Measurements from ENCODE around the gene CITED1.

The CITED1 gene

DNA sequence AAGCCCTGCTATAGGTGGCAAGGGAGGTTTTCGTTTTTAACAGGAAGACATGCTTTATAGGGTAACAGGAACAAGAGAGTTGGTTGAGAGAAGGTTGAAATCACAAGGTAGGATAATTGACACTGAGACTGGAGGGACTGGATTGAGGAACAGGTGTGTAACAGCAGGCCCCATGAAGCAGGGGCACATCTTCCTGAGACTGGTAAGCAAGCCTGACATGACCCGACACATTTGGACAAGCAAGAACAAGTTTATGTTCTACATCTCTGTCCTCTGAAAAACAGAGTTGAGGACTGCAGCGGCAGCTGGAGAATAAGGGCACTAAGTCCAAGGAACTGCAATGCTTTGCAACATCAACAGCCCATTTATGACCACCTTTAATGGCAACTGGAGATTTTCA lies 33.9 kb downstream of the CITED1 start:
- no peaks in the 10 kb centered on the region for H3K9me3 ChIP-seq (ENCODE audit: insufficient read depth, low read depth, low read length)
- no peak overlapping the region for H3K18ac ChIP-seq (ENCODE audit: low read length)
- no peak overlapping the region for H3K4ac ChIP-seq (ENCODE audit: low read depth, low read length)
- no peaks in the 10 kb centered on the region for H3K27me3 ChIP-seq (ENCODE audit: insufficient read depth, low read length)
- no peak overlapping the region for H4K91ac ChIP-seq (ENCODE audit: low read depth, low read length)
- no peak for DNase-seq
- H4K12ac ChIP-seq (ENCODE audit: low read depth, low read length) = no peak overlapping the region
- H2BK120ac ChIP-seq (ENCODE audit: insufficient read depth, low read length, poor library complexity) = no peak overlapping the region
- H2BK12ac ChIP-seq (ENCODE audit: low read length) = no peak overlapping the region
- no peak overlapping the region for H3K4me3 ChIP-seq (ENCODE audit: low read depth, low read length)
- no peak overlapping the region for H2AFZ ChIP-seq (ENCODE audit: insufficient read depth, low read length, poor library complexity)
- H3K4me2 ChIP-seq (ENCODE audit: low read length) = no peak overlapping the region
- no CpG with 5 or more reads among the region's 3 CpGs for WGBS (ENCODE audit: extremely low coverage, insufficient coverage, insufficient read length)
- H3K14ac ChIP-seq (ENCODE audit: low read length) = no peak overlapping the region
- H2AK5ac ChIP-seq (ENCODE audit: low read length) = no peak overlapping the region
- no peak overlapping the region for H4K8ac ChIP-seq (ENCODE audit: low read depth, low read length)
- no peak overlapping the region for H3K23ac ChIP-seq (ENCODE audit: low read length)
- H3K79me1 ChIP-seq (ENCODE audit: low read length) = peaks cover 2% of the 10 kb centered on the region
- H3K27ac ChIP-seq (ENCODE audit: low read depth, low read length) = no peak overlapping the region
- H3K79me2 ChIP-seq (ENCODE audit: control insufficient read depth, insufficient read depth, low read length, poor library complexity) = peaks cover 2% of the 10 kb centered on the region
- H3K9ac ChIP-seq (ENCODE audit: low read length) = no peak overlapping the region
- H3K4me1 ChIP-seq (ENCODE audit: control insufficient read depth in 1 of 2, insufficient read depth in 2 of 2, low read length in 2 of 2) = no peaks in the 10 kb centered on the region
- no peak overlapping the region for H2BK5ac ChIP-seq (ENCODE audit: low read depth, low read length, poor library complexity)
- H3K36me3 ChIP-seq (ENCODE audit: control insufficient read depth in 1 of 2, insufficient read depth in 2 of 2, low read length in 2 of 2) = peaks cover 31 to 58% of the 10 kb centered on the region in 2 experiments

DNA sequence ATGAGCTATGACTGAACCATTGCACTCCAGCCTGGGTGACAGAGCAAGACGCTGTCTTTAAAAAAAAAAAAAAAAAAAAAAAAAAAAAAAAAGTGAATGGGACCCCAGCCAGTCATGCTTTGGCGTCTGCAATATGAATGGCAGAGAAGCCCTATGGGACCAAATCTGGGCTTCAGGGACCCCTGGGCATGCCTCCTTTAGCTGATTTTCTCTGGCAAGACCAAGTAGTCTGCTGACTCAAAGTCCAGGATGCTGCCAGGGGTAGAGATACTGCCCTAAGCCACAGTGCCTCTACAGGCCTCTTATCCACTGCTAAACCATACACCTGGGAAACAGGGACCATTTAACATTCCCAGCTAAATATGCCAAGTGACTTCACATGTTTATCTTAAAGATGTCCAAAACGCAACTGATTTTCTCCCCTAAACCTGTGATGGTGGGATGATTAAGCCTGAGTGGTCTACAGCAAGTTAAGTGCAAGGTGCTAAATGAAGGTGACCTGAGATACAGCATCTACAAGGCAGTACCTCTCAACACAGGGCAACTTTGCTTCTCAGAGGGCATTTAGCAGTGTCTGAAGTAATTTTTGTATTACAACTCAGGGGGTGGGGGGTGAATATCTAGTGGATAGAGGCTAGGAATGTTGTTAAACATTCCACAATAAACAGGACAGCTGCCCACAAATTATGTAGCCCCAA lies 34.5 kb downstream of the CITED1 start:
- no peak overlapping the region for H3K18ac ChIP-seq (ENCODE audit: low read length)
- no peak overlapping the region for H2AFZ ChIP-seq (ENCODE audit: insufficient read depth, low read length, poor library complexity)
- no peak overlapping the region for H4K12ac ChIP-seq (ENCODE audit: low read depth, low read length)
- H3K9ac ChIP-seq (ENCODE audit: low read length) = no peak overlapping the region
- H3K4ac ChIP-seq (ENCODE audit: low read depth, low read length) = no peak overlapping the region
- no peaks in the 10 kb centered on the region for H3K79me2 ChIP-seq (ENCODE audit: control insufficient read depth, insufficient read depth, low read length, poor library complexity)
- no peak overlapping the region for H3K4me2 ChIP-seq (ENCODE audit: low read length)
- H3K27me3 ChIP-seq (ENCODE audit: insufficient read depth, low read length) = no peaks in the 10 kb centered on the region
- no CpG with 5 or more reads among the region's 3 CpGs for WGBS (ENCODE audit: extremely low coverage, insufficient coverage, insufficient read length)
- H2BK5ac ChIP-seq (ENCODE audit: low read depth, low read length, poor library complexity) = no peak overlapping the region
- no peak overlapping the region for H4K8ac ChIP-seq (ENCODE audit: low read depth, low read length)
- peaks cover 31 to 58% of the 10 kb centered on the region in 2 experiments for H3K36me3 ChIP-seq (ENCODE audit: control insufficient read depth in 1 of 2, insufficient read depth in 2 of 2, low read length in 2 of 2)
- no peaks in the 10 kb centered on the region for H3K4me1 ChIP-seq (ENCODE audit: control insufficient read depth in 1 of 2, insufficient read depth in 2 of 2, low read length in 2 of 2)
- H4K91ac ChIP-seq (ENCODE audit: low read depth, low read length) = no peak overlapping the region
- H2BK12ac ChIP-seq (ENCODE audit: low read length) = no peak overlapping the region
- H3K9me3 ChIP-seq (ENCODE audit: insufficient read depth, low read depth, low read length) = no peaks in the 10 kb centered on the region
- H3K27ac ChIP-seq (ENCODE audit: low read depth, low read length) = no peak overlapping the region
- DNase-seq = no peak
- H3K79me1 ChIP-seq (ENCODE audit: low read length) = no peaks in the 10 kb centered on the region
- no peak overlapping the region for H2BK120ac ChIP-seq (ENCODE audit: insufficient read depth, low read length, poor library complexity)
- no peak overlapping the region for H3K4me3 ChIP-seq (ENCODE audit: low read depth, low read length)
- no peak overlapping the region for H2AK5ac ChIP-seq (ENCODE audit: low read length)
- no peak overlapping the region for H3K14ac ChIP-seq (ENCODE audit: low read length)
- H3K23ac ChIP-seq (ENCODE audit: low read length) = no peak overlapping the region

DNA sequence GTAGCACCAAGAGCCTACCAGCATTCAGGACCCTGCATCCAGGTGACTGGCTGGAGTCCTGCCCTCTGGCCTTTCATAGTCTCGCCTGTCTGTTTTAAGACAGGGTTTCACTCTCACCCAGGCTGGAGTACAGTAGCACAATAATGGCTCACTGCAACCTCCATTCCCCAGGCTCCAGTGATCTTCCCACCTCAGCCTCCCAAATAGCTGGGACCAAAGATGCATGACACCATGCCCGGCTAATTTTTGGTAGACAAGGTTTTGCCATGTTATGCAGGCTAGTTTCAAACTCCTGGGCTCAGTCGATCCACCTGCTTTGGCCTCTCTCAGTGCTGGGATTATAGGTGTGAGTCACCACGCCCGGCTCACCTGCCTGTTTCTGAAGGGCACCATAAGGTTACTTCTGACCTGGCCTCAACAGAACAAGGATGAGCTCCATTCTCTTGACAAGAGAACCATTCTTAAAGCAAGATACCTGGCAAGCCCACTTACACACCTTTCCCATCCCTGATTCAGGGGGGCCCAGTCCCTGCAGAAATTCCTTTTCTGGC lies 35.3 kb downstream of the CITED1 start:
- Histone ChIP-seq H3K4me3 (ENCODE audit: low read depth, low read length) (no peak overlapping the region), H3K27me3 (ENCODE audit: insufficient read depth, low read length) (no peaks in the 10 kb centered on the region), H2BK5ac (ENCODE audit: low read depth, low read length, poor library complexity) (no peak overlapping the region), H3K18ac (ENCODE audit: low read length) (no peak overlapping the region), H2BK12ac (ENCODE audit: low read length) (no peak overlapping the region), H3K79me1 (ENCODE audit: low read length) (no peaks in the 10 kb centered on the region), H3K4ac (ENCODE audit: low read depth, low read length) (no peak overlapping the region), H3K9me3 (ENCODE audit: insufficient read depth, low read depth, low read length) (no peaks in the 10 kb centered on the region), H4K12ac (ENCODE audit: low read depth, low read length) (no peak overlapping the region), H3K9ac (ENCODE audit: low read length) (no peak overlapping the region), H4K8ac (ENCODE audit: low read depth, low read length) (no peak overlapping the region), H3K36me3 (ENCODE audit: control insufficient read depth in 1 of 2, insufficient read depth in 2 of 2, low read length in 2 of 2) (peaks cover 31 to 55% of the 10 kb centered on the region in 2 experiments), H2AFZ (ENCODE audit: insufficient read depth, low read length, poor library complexity) (no peak overlapping the region), H4K91ac (ENCODE audit: low read depth, low read length) (no peak overlapping the region), H3K4me2 (ENCODE audit: low read length) (no peak overlapping the region), H3K4me1 (ENCODE audit: control insufficient read depth in 1 of 2, insufficient read depth in 2 of 2, low read length in 2 of 2) (no peaks in the 10 kb centered on the region), H3K23ac (ENCODE audit: low read length) (no peak overlapping the region), H2AK5ac (ENCODE audit: low read length) (no peak overlapping the region), H3K27ac (ENCODE audit: low read depth, low read length) (no peak overlapping the region), H2BK120ac (ENCODE audit: insufficient read depth, low read length, poor library complexity) (no peak overlapping the region), H3K79me2 (ENCODE audit: control insufficient read depth, insufficient read depth, low read length, poor library complexity) (no peaks in the 10 kb centered on the region), H3K14ac (ENCODE audit: low read length) (no peak overlapping the region)
- no CpG with 5 or more reads among the region's 5 CpGs for WGBS (ENCODE audit: extremely low coverage, insufficient coverage, insufficient read length)
- no peak for DNase-seq

DNA sequence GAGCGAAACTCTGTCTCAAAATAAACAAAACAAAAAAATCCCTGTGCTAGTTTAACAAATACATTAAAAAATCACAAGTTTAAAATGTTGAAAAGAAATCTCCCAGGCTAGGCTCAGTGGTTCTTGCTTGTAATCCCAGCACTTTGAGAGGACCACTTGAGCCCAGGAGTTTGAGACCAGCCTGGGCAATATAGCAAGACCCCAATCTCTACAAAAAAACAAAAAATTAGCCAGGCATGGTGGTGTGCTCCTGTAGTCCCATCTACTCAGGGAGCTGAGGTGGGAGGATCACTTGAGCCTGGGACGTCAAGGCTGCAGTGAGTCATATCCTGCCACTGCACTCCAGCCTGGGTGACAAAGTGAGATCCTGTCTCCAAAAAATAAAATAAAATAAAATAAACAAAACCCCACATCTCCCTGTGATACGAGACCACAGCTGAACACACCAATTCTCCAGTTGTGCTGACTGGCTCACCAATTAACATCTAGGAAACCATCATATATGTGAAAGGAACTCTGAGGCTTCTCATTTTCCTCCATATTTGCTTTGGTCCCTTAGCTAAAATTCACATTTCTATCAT lies 36.0 kb downstream of the CITED1 start:
- Histone ChIP-seq H3K9ac (ENCODE audit: low read length) (no peak overlapping the region), H3K36me3 (ENCODE audit: control insufficient read depth in 1 of 2, insufficient read depth in 2 of 2, low read length in 2 of 2) (peaks cover 31 to 51% of the 10 kb centered on the region in 2 experiments), H3K18ac (ENCODE audit: low read length) (no peak overlapping the region), H2BK5ac (ENCODE audit: low read depth, low read length, poor library complexity) (no peak overlapping the region), H3K4me3 (ENCODE audit: low read depth, low read length) (no peak overlapping the region), H3K4ac (ENCODE audit: low read depth, low read length) (no peak overlapping the region), H3K79me1 (ENCODE audit: low read length) (no peaks in the 10 kb centered on the region), H3K27me3 (ENCODE audit: insufficient read depth, low read length) (no peaks in the 10 kb centered on the region), H4K12ac (ENCODE audit: low read depth, low read length) (no peak overlapping the region), H2BK12ac (ENCODE audit: low read length) (no peak overlapping the region), H3K23ac (ENCODE audit: low read length) (no peak overlapping the region), H3K79me2 (ENCODE audit: control insufficient read depth, insufficient read depth, low read length, poor library complexity) (no peaks in the 10 kb centered on the region), H2BK120ac (ENCODE audit: insufficient read depth, low read length, poor library complexity) (no peak overlapping the region), H3K4me1 (ENCODE audit: control insufficient read depth in 1 of 2, insufficient read depth in 2 of 2, low read length in 2 of 2) (no peaks in the 10 kb centered on the region), H2AFZ (ENCODE audit: insufficient read depth, low read length, poor library complexity) (no peak overlapping the region), H3K14ac (ENCODE audit: low read length) (no peak overlapping the region), H2AK5ac (ENCODE audit: low read length) (no peak overlapping the region), H4K8ac (ENCODE audit: low read depth, low read length) (no peak overlapping the region), H4K91ac (ENCODE audit: low read depth, low read length) (no peak overlapping the region), H3K9me3 (ENCODE audit: insufficient read depth, low read depth, low read length) (no peaks in the 10 kb centered on the region), H3K27ac (ENCODE audit: low read depth, low read length) (no peak overlapping the region), H3K4me2 (ENCODE audit: low read length) (no peak overlapping the region)
- DNase-seq = no peak
- WGBS (ENCODE audit: extremely low coverage, insufficient coverage, insufficient read length) = no CpG with 5 or more reads among the region's 3 CpGs
